Activated B cell treated with CpG ODN at 0.5 μM for 24 hours (primary cell): ENCODE data around the gene CTDSP1. TPM values are rescaled to one million over a fixed set of nuclear protein-coding genes. Genes with fewer than 3 reads are reported as not detected.

Source experiments
- ATAC-seq: fragments of 200-7000 bp; cut with Tn5 transposase; one replicate; pipeline ENCODE4 v1.10.0; 2021; ENCODE audit warnings: low read depth, mild to moderate bottlenecking, moderate library complexity
- CTCF ChIA-PET: fragments of 350-600 bp; sonication (Branson Sonifier 250); formaldehyde crosslinking; loops from one replicate; lab custom pipeline; 2021; ENCODE audit warnings: antibody characterized with exemption; lab: Charles Lee
- POLR2A ChIA-PET: fragments of 350-600 bp; sonication (Branson Sonifier 250); formaldehyde crosslinking; loops from one replicate; lab custom pipeline; 2021; ENCODE audit warnings: antibody characterized with exemption; lab: Charles Lee
- DNase-seq: peaks from one replicate; pipeline ENCODE4 v3.0.0; 2022
- H3K27ac Mint-ChIP-seq: one replicate; pipeline ENCODE4 v1.8.0; 2020; ENCODE audit warnings: mixed read lengths
- H3K27me3 Mint-ChIP-seq: one replicate; pipeline ENCODE4 v1.8.0; 2021; ENCODE audit warnings: mixed read lengths
- H3K36me3 Mint-ChIP-seq: one replicate; pipeline ENCODE4 v1.8.0; 2021; ENCODE audit warnings: low read depth, mixed read lengths
- H3K4me1 Mint-ChIP-seq: one replicate; pipeline ENCODE4 v1.8.0; 2021; ENCODE audit warnings: mixed read lengths
- H3K4me3 Mint-ChIP-seq: one replicate; pipeline ENCODE4 v1.8.0; 2020; ENCODE audit warnings: mild to moderate bottlenecking, mixed read lengths
- H3K9me3 Mint-ChIP-seq: one replicate; pipeline ENCODE4 v1.8.0; 2020; ENCODE audit warnings: mixed read lengths
- CTCF ChIP-seq: fragments of 200-600 bp; IDR thresholded peaks from one replicate; pipeline ENCODE4 v1.8.0; 2022; ENCODE audit warnings: antibody characterized with exemption, mild to moderate bottlenecking
- intact Hi-C: fragments of 100-400 bp; cut with micrococcal nuclease; formaldehyde crosslinking; loops from one replicate; pipeline ENCODE4 v1.15.1; 2024
- total RNA-seq: library from RNA; stranded (reverse); gene quantifications from 2 replicates; pipeline ENCODE4 v1.2.3, GENCODE V29; 2022

The CTDSP1 gene
- total RNA-seq, 1 donor from 2014 or later = 118 TPM

- no peak overlapping the region for H3K27ac Mint-ChIP-seq
- no peak for TF ChIP-seq CTCF
- ATAC-seq (no peak), DNase-seq (no peak)
- no peaks in the 10 kb centered on the region for H3K9me3 Mint-ChIP-seq
- H3K36me3 Mint-ChIP-seq = peaks cover 2% of the 10 kb centered on the region
- ChIA-PET POLR2A (interaction anchor here (0.6 to 1.2 kb wide), 5 partner anchors 23 to 120 kb away, joined by 3 to 5 read pairs (median 3); no protein-coding TSS in a partner anchor), CTCF (interaction anchor here (0.7 to 2.7 kb wide), 7 partner anchors 14 to 121 kb away, joined by 3 to 14 read pairs (median 5); partner anchors contain the start of genes CATIP and TMBIM1)
- peaks cover 40% of the 10 kb centered on the region for H3K4me1 Mint-ChIP-seq
- H3K4me3 Mint-ChIP-seq = no peak overlapping the region
- H3K27me3 Mint-ChIP-seq = no peaks in the 10 kb centered on the region
- intact Hi-C loops = no loop called here
Observed at GRCh38 chr2:218392891-218393462, 6.7 kb upstream of the CTDSP1 start.

GRCh38 chr2:218393750-218394290 lies 5.8 kb upstream of the CTDSP1 start:
- Mint-ChIP-seq H3K4me3 (no peak overlapping the region), H3K27me3 (no peaks in the 10 kb centered on the region), H3K36me3 (peaks cover 2% of the 10 kb centered on the region), H3K9me3 (no peaks in the 10 kb centered on the region), H3K4me1 (peaks cover 45% of the 10 kb centered on the region), H3K27ac (peak overlapping the region; percentile 30)
- no peak for ATAC-seq
- CTCF ChIA-PET = interaction anchor here (0.7 to 2.7 kb wide), 7 partner anchors 15 to 120 kb away, joined by 3 to 14 read pairs (median 5); partner anchors contain the start of genes CATIP and TMBIM1
- POLR2A ChIA-PET = interaction anchor here (0.6 to 1.2 kb wide), 4 partner anchors 24 to 121 kb away, joined by 3 to 5 read pairs (median 3); no protein-coding TSS in a partner anchor
- TF ChIP-seq CTCF = no peak
- no peak for DNase-seq
- intact Hi-C loops = no loop called here

GRCh38 chr2:218394298-218395089 lies 5.2 kb upstream of the CTDSP1 start:
- Mint-ChIP-seq H3K4me1 (peaks cover 48% of the 10 kb centered on the region), H3K27me3 (no peaks in the 10 kb centered on the region), H3K4me3 (no peak overlapping the region), H3K36me3 (peaks cover 2% of the 10 kb centered on the region), H3K9me3 (no peaks in the 10 kb centered on the region), H3K27ac (peak overlapping the region; percentile 30)
- DNase-seq = no peak
- TF ChIP-seq CTCF = no peak
- intact Hi-C loops = loop anchor here (5.0 kb wide), 3 partner anchors 227 to 783 kb away; partner anchors contain the start of genes CNPPD1, CXCR1 and RETREG2
- ATAC-seq = no peak
- ChIA-PET POLR2A (interaction anchor here (0.5 to 1.9 kb wide), 4 partner anchors 10 to 104 kb away, joined by 3 to 8 read pairs (median 4); no protein-coding TSS in a partner anchor), CTCF (interaction anchor here (0.7 to 2.7 kb wide), 7 partner anchors 38 to 121 kb away, joined by 3 to 20 read pairs (median 7); partner anchors contain the start of genes CATIP and TMBIM1)

GRCh38 chr2:218395090-218395444 lies 4.6 kb upstream of the CTDSP1 start:
- no peak overlapping the region for H3K4me3 Mint-ChIP-seq
- peaks cover 2% of the 10 kb centered on the region for H3K36me3 Mint-ChIP-seq
- no peaks in the 10 kb centered on the region for H3K9me3 Mint-ChIP-seq
- peaks cover 48% of the 10 kb centered on the region for H3K4me1 Mint-ChIP-seq
- ChIA-PET POLR2A (interaction anchor here (0.5 to 1.9 kb wide), 3 partner anchors 9 to 138 kb away, joined by 4 to 8 read pairs (median 4); no protein-coding TSS in a partner anchor), CTCF (interaction anchor here (1.5 to 2.6 kb wide), 4 partner anchors 39 to 122 kb away, joined by 6 to 20 read pairs (median 10); partner anchors contain the start of genes CATIP and TMBIM1)
- H3K27me3 Mint-ChIP-seq = no peaks in the 10 kb centered on the region
- intact Hi-C loops = loop anchor here (5.0 kb wide), 3 partner anchors 228 to 782 kb away; partner anchors contain the start of genes CNPPD1, CXCR1 and RETREG2
- DNase-seq (no peak), ATAC-seq (no peak)
- TF ChIP-seq CTCF = no peak
- H3K27ac Mint-ChIP-seq = no peak overlapping the region
